Measurements from ENCODE around the gene FAM171A1. TPM values are rescaled to one million over a fixed set of nuclear protein-coding genes. Genes with fewer than 3 reads are reported as not detected.
"Not testable (repeated sequence)": the region's sequence is repeated elsewhere in the genome, so short reads cannot be mapped to it uniquely, and the experiment has no call there.

The FAM171A1 gene
- total RNA-seq, 1 donor from 2014 or later, result 2.4 TPM

DNA sequence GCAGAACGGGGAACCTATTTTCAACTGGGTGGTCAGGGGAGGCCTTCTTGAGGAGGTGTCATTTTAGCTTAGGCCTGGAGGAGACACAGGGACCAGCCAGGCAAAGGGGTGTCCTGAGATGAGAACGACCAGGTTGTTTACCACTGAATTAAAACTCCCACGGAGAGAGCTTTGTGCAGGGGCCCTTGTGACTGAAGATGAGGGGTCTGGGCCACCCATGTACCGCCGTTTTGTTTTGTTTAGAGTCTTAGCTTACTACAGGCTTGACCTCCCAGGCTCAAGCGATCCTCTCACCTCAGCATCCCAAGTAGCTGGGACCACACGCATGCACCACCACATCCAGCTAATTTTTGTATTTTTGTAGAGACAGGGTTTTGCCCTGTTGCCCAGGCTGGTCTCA lies 80.4 kb downstream of the FAM171A1 start:
- no peak for DNase-seq (ENCODE audit: low spot score)

DNA sequence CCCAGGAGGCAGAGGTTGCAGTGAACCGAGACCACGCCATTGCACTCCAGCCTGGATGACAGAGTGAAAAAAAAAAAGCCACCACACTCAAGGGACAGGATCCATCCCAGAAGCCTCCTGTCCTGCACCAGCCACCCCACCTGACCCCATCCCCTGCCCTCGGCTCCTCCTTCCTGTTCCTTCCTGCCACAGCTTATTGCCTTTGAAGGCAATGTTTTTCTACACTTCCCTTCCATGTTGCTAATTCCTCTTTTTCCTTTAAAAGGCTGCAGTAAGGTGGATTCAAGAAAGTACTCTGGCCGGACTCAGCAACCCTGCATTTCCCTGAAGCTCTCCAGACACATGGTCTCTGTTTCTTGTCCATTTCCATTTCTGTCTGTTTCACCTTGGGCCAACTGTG lies 80.9 kb downstream of the FAM171A1 start:
- no peak for DNase-seq (ENCODE audit: low spot score)

DNA sequence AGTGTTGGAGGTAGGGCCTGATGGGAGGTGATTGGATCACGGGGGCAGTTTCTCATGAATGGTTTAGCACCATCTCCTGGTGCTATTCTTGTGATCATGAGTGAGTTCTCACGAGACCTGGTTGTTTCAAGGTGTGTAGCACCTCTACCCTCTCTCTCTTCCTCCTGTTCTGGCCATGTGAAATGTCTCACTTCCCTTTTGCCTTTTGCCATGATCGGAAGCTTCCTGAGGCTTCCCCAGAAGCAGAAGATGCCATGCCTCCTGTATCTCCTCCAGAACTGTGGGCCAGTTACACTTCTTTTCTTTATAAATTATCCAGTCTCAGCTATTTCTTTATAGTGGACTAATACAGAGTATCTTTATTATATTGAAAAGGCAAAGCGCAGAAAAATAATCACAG lies 90.1 kb downstream of the FAM171A1 start:
- no peak for DNase-seq (ENCODE audit: low spot score)

DNA sequence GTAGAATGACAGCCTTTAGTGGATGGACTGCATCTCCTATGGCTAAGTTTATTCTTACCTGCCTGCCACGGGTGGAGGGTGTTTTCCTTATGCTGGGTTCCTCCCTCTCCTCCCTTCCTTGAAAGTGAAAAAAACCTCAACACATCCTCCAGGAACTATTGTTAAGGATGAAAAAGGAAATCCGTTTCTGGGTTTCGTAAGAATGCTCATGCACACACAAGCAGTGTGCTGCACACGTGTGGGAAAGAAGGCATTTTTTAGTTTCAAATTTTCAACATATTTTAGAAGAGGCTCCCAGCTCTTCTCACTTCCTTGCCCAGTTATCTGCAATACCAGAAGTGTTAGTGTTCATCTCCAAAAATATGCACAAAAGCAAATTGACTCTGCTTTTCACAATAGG lies 90.6 kb downstream of the FAM171A1 start:
- DNase-seq (ENCODE audit: low spot score), result no peak

DNA sequence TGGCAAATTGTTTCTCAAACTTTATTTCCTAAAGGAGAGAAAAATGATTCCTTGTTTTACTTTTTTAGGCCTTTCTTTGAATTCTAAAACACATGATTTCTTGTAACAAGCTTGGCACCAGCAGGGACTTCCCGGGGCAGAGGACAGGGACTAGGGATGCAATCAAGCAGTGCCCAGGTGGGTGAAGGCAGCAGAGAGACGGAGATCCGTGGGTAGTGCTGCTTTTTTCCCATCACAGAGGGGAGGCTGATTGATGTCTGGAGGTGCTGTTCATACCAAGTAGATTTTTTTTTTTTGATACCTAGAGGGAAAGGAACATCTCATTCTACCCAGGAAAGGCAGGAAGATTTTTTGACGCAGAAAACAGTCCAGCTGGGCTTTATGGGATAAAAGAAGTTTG lies 91.9 kb downstream of the FAM171A1 start:
- DNase-seq (ENCODE audit: low spot score), result no peak

DNA sequence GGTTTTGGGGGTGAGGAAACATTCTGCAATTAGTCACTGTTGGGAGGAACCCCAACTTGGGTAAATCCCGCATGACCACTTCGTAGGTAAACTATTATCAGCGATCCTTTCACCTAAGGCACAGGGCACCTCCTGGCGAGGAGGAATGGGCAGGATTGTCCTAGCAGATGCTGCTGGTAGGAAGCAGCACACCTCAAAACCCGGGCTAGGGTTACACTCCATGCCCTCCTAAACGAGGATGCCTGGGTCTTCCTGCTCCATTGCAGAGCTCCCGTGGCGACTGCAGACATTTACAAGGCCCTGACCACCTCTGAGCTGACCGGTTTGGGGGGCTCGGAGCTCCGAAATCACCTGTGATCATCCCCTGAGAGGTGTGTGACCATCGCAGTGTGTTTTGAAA lies 92.3 kb downstream of the FAM171A1 start:
- no peak for DNase-seq (ENCODE audit: low spot score)

DNA sequence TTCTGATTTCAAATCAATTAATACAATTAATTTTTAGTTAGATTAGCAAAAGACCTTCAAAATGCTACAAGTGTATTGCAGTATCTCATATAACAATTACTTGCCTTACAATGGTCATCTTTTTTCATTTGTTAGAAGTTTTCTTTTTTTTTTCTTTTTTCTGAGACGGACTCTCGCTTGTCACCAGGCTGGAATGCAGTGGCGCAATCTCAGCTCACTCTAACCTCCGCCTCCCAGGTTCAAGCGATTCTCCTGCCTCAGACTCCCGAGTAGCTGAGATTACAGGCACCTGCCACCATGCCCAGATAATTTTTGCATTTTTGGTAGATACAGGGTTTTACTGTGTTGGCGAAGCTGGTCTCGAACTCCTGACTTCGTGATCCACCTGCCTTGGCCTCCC lies 95.0 kb downstream of the FAM171A1 start:
- not testable (repeated sequence) for DNase-seq (ENCODE audit: low spot score)

DNA sequence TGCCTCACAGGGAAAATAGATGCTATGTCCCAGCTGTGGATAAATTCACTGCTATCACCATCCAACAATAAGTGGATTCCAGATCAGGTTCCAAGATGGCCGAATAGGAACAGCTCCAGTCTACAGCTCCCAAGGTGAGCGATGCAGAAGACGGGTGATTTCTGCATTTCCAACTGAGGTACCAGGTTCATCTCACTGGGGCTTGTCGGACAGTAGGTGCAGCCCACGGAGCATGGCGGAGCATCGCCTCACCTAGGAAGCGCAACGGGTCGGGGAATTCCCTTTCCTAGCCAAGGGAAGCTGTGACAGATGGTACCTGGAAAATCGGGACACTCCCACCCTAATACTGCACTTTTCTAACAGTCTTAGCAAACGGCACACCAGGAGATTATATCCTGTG lies 101.3 kb downstream of the FAM171A1 start:
- not testable (repeated sequence) for DNase-seq (ENCODE audit: low spot score)

DNA sequence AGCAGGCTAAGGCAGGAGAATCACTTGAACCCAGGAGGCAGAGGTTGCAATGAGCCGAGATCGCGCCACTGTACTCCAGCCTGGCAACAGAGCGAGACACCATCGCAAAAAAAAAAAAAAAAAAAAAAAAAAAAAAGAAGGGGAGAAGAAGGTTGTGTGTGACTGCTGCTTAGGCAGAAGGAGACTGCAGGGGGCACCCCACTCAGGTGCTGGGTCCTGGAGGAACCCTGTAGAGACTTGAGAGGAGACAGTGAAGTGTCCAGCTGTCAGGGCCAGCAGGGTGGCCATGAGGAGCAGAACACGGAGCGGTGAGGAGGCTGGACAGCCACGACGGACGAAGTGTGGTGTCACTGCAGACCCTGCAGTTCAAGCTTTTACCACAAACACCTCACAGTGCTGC lies 103.6 kb downstream of the FAM171A1 start:
- DNase-seq (ENCODE audit: low spot score), result no peak

DNA sequence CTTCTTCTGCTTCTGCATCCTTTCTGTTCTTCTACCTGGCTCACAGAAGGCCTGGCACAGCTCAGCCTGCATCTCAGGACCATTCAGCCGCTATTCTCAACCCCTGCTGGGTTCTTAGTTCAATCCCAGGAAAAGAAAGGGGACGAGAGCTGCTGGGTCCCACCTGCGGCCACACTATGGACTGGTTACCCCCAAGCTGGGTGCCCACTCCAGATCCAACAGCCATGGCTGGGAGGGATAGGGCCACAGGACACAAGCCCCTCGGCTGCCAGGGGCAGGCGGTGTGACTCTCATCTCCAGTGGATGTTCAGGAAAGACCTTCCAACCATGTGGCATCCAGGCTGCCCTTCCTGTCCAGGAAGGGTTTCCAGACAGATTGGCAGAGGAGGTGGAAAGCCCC lies 105.0 kb downstream of the FAM171A1 start:
- no peak for DNase-seq (ENCODE audit: low spot score)

DNA sequence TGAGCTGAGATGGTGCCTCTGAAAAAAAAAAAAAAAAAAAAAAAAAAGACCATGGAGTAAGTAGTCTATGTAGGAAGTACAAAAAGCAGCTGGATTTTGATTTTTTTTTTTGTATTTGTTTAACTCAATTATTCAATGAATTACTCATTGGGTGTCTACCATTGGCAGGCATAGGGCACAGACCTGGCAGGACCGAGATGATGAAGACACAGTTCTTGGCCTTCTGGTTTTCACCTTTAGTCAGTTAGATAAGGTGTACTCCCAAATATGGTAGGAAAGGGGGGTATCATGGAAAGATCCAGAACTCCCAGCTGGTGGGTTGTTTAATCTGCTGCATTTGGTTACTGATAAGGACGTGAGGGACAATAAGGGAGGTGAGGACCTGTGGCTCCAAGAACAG lies 105.5 kb downstream of the FAM171A1 start:
- DNase-seq (ENCODE audit: low spot score), result no peak

DNA sequence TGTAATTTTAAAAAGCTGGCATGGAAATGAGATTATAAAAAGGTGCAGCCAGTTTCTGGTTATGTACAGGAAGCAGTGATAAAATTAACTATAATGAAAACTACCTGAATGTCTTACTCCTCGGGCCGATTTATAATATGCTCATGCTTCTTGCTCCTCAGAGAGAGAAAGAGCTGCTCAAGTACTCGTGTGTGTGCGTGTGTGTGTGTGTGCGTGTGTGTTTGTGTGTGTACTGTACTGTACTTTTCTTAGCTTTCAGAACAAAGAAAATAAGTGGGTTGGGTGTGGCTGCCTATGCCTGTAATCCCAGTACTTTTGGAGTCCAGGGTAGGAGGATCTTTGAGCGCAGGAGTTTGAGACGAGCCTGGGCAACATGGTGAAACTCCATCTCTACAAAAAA lies 106.0 kb downstream of the FAM171A1 start:
- no peak for DNase-seq (ENCODE audit: low spot score)

DNA sequence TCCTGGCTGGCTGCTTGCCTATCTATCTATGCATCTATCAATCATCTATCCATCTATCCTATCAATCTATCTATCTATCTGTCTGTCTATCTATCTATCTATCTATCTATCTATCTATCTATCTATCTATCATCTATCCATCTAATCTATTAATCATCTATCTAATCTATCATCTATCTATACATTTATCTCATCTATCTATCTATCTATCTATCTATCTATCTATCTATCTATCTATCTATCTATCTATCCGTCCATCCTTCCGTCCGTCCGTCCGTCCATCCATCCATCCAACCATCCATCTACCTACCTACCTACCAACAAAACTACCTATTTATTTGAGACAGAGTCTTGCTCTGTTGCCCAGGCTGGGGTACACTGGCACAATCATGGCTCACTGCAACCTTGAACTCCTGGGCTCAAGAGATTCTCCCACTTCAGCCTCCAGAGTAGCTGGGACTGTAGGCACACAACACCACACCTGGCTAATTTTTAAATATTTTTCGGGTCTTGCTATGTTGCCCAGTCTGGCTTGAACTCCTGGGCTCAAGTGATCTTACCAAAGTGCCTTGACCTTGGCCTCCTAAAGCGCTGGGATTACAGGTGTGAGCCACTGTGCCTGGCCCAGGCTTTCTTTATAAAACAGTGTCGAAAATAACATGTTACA lies 107.3 kb downstream of the FAM171A1 start:
- DNase-seq (ENCODE audit: low spot score), result no peak

DNA sequence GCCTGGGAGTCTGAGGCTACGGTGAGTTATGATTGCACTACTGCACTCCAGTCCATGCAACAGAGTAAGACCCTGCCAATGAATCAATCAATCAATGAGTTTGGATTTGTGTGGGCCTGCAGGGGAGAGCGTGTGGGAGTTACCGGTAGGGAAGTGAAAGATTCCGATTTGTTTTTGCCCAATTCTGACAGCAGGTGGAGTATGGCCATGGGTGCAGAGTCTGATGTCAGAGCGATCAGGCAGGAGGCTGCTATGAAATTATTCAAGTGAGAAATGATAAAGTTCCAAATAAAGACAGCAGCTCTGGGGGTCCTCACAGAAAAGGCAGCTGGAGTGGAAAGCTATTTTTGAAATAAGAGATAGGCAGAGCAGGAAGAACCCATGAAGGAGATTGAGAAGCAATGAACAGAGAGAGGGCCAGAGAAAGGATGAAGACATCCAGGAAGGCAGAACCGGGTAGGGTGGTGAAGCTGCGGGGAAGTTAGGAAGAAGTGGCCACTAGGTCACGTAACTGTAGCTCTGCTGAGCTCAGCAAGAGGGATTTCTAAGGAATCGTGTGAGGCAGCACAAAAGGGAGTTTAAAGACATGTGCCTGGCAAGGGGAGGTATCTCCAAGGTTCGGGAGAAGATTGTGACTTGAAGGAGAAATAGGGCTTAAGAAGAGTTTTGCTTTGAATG lies 108.9 kb downstream of the FAM171A1 start:
- DNase-seq (ENCODE audit: low spot score), result peak; percentile 43

DNA sequence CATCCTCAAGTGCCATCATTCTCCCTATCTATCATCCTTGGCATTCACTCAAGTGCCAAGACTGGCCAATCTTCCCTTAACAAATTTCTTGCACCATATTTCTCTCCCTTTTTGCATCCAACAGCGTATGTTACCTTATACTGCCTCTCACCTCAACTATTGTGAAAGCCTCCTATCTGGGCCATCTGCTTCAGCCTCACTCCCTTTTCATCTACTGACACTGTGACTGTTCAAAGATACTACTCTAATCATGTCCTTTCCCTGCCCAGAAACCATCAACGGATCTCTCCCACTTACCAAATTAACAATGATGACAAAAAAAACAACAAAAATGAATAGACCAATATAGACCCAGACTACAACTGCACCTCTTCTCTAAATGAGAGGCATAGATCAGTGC lies 112.0 kb downstream of the FAM171A1 start:
- DNase-seq (ENCODE audit: low spot score), result no peak

DNA sequence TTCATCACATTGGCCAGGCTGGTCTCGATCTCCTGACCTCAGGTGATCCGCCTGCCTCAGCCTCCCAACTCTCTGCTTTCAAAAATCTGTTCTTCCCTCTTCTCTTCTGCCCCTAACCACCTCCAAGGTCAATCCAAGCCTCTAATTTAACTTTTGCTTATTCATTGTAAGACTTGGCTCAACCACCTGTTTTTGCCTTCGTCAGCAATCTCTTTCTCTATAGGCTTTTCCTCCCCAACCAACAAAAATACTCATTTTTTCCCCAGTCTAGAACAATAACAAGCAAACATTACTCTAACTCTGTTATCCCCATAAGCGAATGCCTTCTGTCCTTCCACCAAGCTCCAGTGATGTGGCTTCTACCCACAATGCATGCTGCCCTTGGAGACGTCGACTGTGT lies 112.8 kb downstream of the FAM171A1 start:
- DNase-seq (ENCODE audit: low spot score), result no peak

DNA sequence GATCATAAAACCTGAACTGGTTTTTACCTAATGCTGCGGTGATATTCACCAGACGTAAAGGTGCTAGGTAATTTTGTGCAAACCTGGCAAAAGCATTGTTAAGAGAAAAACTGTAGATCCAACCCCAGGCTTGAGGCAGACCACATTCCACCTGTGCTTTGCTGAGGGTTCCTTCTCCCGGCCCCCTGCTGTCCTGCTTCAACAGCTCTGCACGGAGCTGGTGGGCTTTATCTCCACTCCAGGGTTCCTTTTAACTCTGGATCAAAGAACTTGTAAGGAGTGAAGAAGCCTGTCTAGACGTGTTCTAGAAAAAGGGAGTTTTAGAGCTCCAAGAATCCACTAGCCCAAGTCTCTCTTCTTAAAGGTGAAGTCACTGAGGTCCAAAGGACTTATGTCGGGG lies 115.1 kb downstream of the FAM171A1 start:
- DNase-seq (ENCODE audit: low spot score), result no peak

DNA sequence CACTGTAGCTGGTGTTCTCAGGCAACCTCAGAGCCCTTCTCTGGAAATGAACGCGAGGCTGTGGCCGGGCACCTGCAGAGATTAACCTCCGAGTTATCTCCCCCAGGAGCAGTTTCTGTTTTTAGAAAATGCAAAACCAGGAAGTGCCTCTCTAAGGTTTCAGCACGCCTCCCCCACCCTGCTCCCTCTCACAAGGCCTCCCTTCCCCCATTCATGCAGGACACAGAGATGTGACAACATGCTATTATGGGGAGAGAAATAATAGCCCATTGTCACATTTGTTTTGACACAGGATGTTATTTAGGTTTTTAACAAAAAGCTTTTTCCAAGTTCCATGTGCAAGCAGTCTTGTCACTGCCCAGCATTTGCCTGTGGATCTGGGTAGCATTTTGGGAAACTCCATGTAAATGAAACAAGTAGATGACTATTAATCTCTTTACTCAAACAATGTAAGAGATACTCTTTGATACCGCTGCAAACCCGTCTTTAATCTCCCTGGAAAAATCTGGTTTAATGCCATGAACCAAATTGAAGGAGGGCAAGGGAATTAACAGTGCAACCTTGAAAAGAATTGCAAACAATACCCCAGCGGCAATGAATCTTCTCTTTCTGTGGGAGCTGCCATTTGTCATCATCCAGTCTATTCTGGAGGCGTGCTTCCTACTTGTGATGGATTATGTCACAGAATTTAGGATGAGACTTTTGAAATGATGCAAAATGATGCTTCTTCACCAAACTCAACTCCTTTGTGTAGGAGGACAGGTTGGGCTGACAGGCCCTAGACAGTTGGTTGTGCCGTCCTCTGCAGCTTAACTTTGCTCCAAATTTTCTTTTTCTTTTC lies 116.1 kb downstream of the FAM171A1 start:
- DNase-seq (ENCODE audit: low spot score), result no peak

DNA sequence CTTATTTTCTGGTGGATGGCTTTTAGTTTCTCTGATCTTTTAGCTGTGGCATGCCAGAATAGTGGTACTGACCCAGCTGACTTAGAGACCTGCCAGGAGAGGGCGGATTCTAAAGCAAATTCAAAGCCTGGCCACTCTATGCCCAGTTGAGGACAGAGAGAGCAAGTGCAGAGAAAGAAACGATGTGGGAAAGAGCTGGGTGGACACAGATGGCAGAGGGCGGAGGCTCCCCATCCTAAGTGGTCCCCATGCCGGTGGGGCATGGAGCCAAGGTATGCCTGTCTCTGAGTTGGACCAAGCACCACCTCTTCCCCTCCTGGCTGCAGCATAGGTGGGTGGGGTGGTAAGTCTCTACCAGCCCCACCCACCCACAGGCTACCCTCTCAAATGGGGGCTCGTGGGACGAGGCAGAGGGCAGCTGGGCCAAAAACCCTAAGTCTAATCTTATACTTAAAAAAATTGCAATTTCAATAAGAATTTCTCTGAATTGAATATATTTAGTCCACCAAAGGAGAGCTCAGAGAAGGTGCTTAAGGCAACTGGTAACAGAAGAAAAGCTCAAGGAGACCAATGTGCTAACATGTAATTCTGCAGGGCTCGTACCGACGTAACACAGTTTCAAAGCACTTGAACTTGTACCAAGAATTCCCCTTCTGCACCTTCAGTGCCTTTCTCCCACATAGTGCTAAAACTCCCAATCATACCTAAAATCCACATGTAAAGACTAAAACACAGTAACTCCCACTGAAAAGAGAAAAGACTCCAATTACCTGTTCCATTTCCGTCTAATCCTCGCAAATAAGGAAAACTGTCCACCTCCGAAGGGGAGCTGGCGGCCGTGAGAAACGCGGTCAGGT lies 116.9 kb downstream of the FAM171A1 start:
- no peak for DNase-seq (ENCODE audit: low spot score)

DNA sequence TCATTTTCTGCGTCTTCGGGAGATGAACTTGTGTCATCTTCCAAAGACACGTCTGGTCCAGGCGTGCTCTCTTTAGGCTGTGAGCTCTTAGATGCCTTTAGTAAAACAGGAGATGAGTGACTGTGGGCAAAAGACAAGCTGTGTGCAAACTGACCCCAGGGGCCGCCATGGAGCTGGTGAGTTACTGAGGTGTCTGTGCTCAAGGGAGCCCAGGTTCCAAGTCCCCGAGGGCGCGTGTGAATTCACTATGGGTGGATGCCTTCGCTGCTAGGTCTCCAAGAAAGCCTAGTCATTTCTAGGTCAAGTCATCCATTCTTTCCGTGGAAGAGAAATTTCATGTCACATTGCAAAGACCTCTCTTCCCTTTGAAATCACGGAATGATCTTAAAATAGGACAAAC lies 118.7 kb downstream of the FAM171A1 start:
- no peak for DNase-seq (ENCODE audit: low spot score)

DNA sequence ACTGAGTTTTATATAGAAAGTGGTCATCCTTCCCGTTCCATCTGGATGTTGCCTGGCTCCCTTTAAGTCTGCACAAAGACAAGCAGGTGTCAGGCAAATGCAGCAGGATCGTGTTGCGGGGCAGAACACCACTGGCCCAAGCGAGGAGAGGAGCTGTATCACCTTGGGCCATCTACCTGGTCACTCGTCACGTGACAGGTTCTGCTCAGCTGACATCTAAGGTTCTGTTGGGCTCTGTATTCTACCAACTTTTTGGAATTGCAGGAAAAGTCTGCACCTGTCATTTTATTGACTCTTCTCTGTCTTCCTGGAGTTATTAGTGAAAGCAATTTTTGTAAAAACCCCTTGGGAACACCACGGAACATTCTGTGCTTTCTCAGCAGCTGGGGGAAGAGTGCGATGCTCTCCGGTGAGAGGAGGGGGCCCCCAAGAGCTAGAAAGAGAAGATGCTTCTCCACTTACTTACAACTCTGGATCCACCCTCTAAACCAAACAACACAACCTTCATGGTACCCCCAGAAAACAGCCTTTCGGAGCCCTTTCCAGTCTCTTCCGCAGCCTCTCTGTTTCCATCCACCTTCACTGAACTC lies 119.2 kb downstream of the FAM171A1 start:
- no peak for DNase-seq (ENCODE audit: low spot score)
